Epithelial cell of proximal tubule (primary cell): Measurements from ENCODE around the gene PRCC. TPM values are rescaled to one million over a fixed set of nuclear protein-coding genes. Genes with fewer than 3 reads are reported as not detected.

Experiments used
- DNase-seq: peaks from one replicate; pipeline ENCODE4 v3.0.0-alpha.2; 2011; ENCODE audit warnings: low read depth
- H3K4me3 ChIP-seq: 2 replicates; pipeline ENCODE4 v1.5.1; 2011; ENCODE audit warnings: low read depth, mild to moderate bottlenecking, low read length
- CTCF ChIP-seq: conservative IDR thresholded peaks from 2 replicates; pipeline ENCODE4 v1.5.1; 2012; ENCODE audit warnings: low read depth, mild to moderate bottlenecking, low read length
- total RNA-seq: library from RNA; depleted of rRNA; stranded (reverse); fragments of >200 nt; gene quantifications from 2 replicates; pipeline ENCODE4 v1.2.3, GENCODE V29; 2015

PRCC gene
- total RNA-seq, 1 donor from 2014 or later, result 49.5 TPM

GRCh38 chr1:156766298-156767100 is 836 bp upstream of the PRCC start:
- peak overlapping the region; percentile 87 for H3K4me3 ChIP-seq
- DNase-seq, result no peak
- TF ChIP-seq CTCF, result no peak

GRCh38 chr1:156767879-156768604 is 707 bp downstream of the PRCC start:
- H3K4me3 ChIP-seq, result peak overlapping the region; percentile 87
- DNase-seq, result no peak
- no peak for TF ChIP-seq CTCF

- no peak for TF ChIP-seq CTCF
- DNase-seq, result no peak
- peak overlapping the region; percentile 87 for H3K4me3 ChIP-seq
Observed at GRCh38 chr1:156768610-156769295, 1.4 kb downstream of the PRCC start.

- TF ChIP-seq CTCF, result peak; percentile 3
- DNase-seq, result no peak
- H3K4me3 ChIP-seq, result no peak overlapping the region
Observed at GRCh38 chr1:156772222-156772621, 4.9 kb downstream of the PRCC start.

- H3K4me3 ChIP-seq, result no peak overlapping the region
- TF ChIP-seq CTCF, result no peak
- no peak for DNase-seq
Observed at GRCh38 chr1:156772728-156773497, 5.6 kb downstream of the PRCC start.

- DNase-seq, result no peak
- TF ChIP-seq CTCF, result peak; percentile 30
- H3K4me3 ChIP-seq, result no peak overlapping the region
Observed at GRCh38 chr1:156773607-156774006, 6.3 kb downstream of the PRCC start.
